Motor neuron (in vitro differentiated cells): ENCODE results near the gene GLRA3. TPM values are rescaled to one million over a fixed set of nuclear protein-coding genes. Genes with fewer than 3 reads are reported as not detected.

ENCODE experiments used
- ATAC-seq, 8 experiments: fragments of 200-7000 bp; cut with Tn5 transposase; replicated peaks in 6 of 8; 2 replicates each; pipeline ENCODE4 v1.8.0; 2021; ENCODE audit warnings: mild to moderate bottlenecking in 8 of 8, moderate library complexity in 8 of 8
- H3K27ac ChIP-seq, 2 donors: fragments of 250-450 bp; sonication (Bioruptor Pico); 2 replicates each; pipeline ENCODE4 v1.9.0; 2021; ENCODE audit warnings: antibody characterized with exemption in 2 of 2, mild to moderate bottlenecking in 2 of 2, moderate library complexity in 1 of 2
- H3K4me1 ChIP-seq, 2 donors: fragments of 250-450 bp; sonication (Bioruptor Pico); replicated peaks in 1 of 2; 2 replicates each; pipeline ENCODE4 v1.6.1; 2021; ENCODE audit warnings: antibody characterized with exemption in 2 of 2, mild to moderate bottlenecking in 2 of 2, moderate library complexity in 1 of 2
- H3K4me3 ChIP-seq, 5 donors: fragments of 250-450 bp; sonication (Bioruptor Pico); 2 replicates each; pipeline ENCODE4 v1.9.0; 2021; ENCODE audit warnings: antibody characterized with exemption in 5 of 5, mild to moderate bottlenecking in 5 of 5, moderate library complexity in 4 of 5
- WGBS, 10 experiments: fragments of 450-650 bp; shearing (Covaris generic); methylation state at CpG; one replicate each; pipeline ENCODE4 v1.0.0; 2022; 5-methylcytosine and 5-hydroxymethylcytosine counted together
- in situ Hi-C, 9 experiments: fragments of 400-800 bp; cut with MboI; loops; one replicate each; pipeline ENCODE4 v1.15.0; 2021; ENCODE audit warnings: low sequenced_read_pairs in 9 of 9, low pct_unique_long_range_greater_than_20kb in 2 of 9; ENCODE audit not compliant: unreplicated experiment in 9 of 9
- total RNA-seq, 8 experiments: library from RNA; unstranded; fragments of 300-600 nt; gene quantifications; 2 replicates each; pipeline versions ENCODE4 v1.2.3 to v1.2.4, GENCODE V29; 2022

GLRA3 gene
- total RNA-seq, 8 experiments from 2014 or later: 0.05 to 7.2 (median 1.4) TPM; not detected in 1

DNA sequence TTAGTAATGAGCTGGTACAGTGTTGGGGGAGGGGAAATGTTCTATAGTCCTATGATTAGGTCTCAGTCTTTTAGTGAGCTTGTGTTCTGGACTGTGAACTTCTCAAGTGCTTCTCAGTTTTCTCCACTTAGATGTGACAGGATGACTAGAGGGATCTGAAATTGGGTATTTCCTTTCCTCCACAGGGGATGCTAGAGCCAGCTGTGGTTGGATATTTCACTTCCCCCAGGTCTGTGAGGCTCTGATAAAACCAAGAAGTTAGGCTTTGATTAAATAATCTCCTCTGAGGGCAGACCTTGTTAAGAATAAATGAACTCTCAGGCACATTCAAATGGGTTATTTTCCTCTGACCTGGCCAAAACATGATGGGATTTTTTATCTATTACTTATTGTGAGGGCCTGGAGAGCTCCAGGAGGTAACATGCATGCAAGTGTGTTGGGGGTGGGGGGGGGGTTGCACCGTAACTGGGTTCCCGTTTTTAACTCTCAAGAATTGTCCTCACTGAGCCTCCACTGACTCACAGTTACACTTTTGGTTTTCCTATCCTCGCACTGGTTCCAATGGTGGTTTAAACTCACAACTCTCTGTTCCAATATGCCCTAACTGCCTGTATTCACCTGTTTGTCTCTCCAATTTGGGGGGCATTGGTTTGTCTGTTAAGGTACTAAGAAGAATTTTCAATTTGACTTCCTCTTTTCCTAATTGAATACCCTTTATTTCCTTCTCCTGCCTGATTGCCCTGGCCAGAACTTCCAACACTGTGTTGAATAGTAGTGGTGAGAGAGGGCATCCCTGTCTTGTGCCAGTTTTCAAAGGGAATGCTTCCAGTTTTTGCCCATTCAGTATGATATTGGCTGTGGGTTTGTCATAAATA is 28.1 kb upstream of the GLRA3 start:
- no peak for ATAC-seq
- 0 to 100% (median 44%) methylated on average over 1 to 3 of the region's 3 CpGs; no CpG with 5 or more reads in 3 of the 10 experiments for WGBS, 10 experiments
- Histone ChIP-seq H3K4me3 (no peak overlapping the region), H3K4me1 (peaks cover 0 to 3% of the 10 kb centered on the region in 2 donors), H3K27ac (no peak overlapping the region)
- in situ Hi-C loops: no loop called here

DNA sequence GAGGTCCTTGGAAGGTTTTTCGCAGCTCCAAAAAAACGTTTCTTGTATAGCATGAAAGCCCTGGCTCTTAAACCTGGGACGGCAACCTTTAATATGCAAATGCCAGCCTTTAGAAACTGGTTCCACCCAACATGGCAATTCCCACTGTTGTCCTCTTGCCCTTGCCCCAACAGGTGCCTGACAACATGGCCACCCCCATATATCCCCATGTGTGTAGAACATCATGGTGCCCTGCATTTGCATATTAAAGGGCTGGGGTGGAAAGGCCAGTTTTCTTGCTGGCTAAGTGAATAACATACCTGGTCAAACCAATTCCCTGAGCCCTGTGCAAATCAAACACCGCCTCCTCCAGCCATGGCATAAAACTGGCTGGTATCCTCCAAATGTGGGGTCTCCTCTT is 26.0 kb upstream of the GLRA3 start:
- 0 to 48% (median 14%) methylated on average over 1 to 4 of the region's 4 CpGs for WGBS, 10 experiments
- no peak overlapping the region for H3K4me3 ChIP-seq
- no peak for ATAC-seq
- no peak overlapping the region for H3K27ac ChIP-seq
- H3K4me1 ChIP-seq: no peaks in the 10 kb centered on the region
- in situ Hi-C loops: no loop called here

DNA sequence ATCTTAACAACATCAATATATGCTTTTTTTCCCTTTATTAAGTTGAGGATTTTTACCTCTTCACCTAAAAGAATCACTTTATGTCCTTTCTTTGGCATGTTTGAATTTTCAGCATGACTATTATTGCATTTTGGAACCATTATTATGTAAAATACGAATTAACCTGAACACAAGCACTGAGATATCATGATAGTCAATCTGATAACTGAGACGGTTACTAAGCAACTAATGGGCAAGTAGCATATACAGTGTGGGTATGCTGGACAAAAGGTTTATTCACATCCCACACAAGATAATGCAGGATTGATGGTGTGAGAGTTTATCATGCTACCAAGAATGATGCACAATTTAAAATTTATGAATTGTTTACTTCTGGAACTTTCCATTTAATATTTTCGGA is 24.6 kb upstream of the GLRA3 start:
- in situ Hi-C loops: no loop called here
- no peak overlapping the region for H3K4me3 ChIP-seq
- no peaks in the 10 kb centered on the region for H3K4me1 ChIP-seq
- WGBS, 10 experiments: 8 to 100% (median 62%) methylated on average over 2 to 3 of the region's 3 CpGs
- ATAC-seq: no peak
- H3K27ac ChIP-seq: no peak overlapping the region

DNA sequence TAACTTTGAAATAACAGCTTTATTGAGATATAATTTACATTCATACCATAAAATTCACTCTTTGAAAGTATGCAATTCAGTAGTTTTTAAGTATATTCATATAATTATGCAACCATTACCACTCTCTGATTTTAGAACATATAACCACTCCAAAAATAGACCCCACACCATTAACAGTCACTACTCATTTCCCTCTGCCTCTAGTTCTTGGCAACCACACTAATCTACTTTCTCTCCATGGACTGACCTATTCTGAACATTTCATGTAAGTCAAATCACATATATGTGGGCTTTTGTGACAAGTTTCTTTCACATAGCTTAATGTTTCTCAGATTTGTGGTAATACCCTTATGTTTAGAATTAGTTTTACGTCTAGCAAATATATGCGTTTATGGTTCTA is 19.5 kb upstream of the GLRA3 start:
- in situ Hi-C loops: no loop called here
- no peak for ATAC-seq
- no peak overlapping the region for H3K27ac ChIP-seq
- no peak overlapping the region for H3K4me3 ChIP-seq
- H3K4me1 ChIP-seq: no peaks in the 10 kb centered on the region
- 0 to 100% (median 96%) methylated on average over 1 to 2 of the region's 2 CpGs for WGBS, 10 experiments

DNA sequence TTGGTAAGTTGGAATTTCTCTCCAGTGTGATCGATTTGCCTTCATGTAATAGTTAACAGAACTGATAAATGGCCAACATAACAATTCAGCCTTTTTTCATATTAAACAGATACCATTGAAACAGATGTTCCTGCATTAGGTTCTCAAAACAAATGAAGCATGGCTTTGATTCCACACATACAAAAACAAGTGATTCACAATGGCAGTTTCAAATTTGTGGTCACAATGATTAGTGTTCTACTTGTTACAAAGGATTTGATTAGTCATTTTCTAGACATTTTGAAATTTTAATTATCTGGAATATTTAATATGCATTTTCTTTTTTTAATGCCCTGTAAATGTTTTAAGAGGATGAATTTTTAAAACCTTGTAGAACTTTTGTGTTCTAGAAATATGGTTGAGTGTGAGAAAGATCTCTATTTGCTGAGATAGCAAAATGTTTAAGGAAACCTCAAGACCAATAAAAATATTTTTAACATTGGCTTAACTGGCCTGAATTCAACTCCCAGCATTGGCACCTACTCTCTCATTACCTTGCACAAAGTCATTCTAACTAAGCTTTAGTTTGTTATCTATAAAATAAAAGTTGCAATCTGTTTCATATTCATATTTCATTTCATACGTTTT is 18.9 kb upstream of the GLRA3 start:
- in situ Hi-C loops: no loop called here
- ATAC-seq: no peak
- Histone ChIP-seq H3K27ac (no peak overlapping the region), H3K4me1 (no peaks in the 10 kb centered on the region), H3K4me3 (no peak overlapping the region)
- WGBS, 10 experiments: 2 to 86% (median 62%) methylated on average over 1 to 2 of the region's 2 CpGs; no CpG with 5 or more reads in 1 of the 10 experiments

DNA sequence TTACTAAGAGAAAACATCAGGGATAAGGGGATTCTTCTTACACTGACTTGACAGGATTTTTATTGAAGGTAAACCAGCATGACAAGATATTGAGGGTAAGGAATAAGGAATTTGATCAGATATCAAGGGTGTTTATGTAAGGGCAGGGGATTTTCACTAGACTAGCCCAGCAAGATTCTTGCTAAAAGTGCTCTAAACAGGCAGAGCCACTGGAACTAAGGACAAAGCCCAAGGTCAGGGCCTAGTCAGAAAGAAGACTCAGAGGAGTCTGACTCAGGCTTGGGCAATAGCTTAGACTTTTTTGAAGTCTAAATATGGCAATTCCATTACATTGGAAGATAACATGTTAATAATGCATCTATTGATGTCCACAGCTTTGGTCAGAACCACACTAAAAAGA is 6.5 kb upstream of the GLRA3 start:
- Histone ChIP-seq H3K4me1 (peaks cover 0 to 3% of the 10 kb centered on the region in 2 donors), H3K27ac (no peak overlapping the region), H3K4me3 (no peak overlapping the region)
- no peak for ATAC-seq
- in situ Hi-C loops: no loop called here

DNA sequence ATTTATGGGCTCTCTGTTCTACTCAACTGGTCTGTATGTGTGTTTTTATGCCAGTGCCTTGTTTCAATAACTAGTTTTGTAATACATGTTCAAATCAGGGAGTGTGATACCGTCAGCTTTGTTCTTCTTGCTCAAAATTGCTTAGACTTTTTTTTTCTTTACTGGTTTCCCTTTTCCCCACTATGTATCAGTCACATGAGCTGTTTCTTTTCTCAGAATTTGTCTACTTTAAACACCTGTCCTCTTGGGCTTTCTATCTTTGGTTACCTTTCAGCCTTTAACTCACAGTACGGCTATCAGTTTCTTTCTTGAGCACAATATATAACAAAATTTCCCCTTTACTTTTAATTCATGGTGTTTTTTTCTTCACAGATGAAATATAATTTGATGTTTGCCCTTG is 5.4 kb upstream of the GLRA3 start:
- Histone ChIP-seq H3K4me3 (no peak overlapping the region), H3K4me1 (peaks cover 0 to 3% of the 10 kb centered on the region in 2 donors), H3K27ac (no peak overlapping the region)
- ATAC-seq: no peak
- WGBS, 10 experiments: 17 to 100% (median 80%) methylated on average over 1 to 2 of the region's 2 CpGs; no CpG with 5 or more reads in 1 of the 10 experiments
- in situ Hi-C loops: no loop called here

DNA sequence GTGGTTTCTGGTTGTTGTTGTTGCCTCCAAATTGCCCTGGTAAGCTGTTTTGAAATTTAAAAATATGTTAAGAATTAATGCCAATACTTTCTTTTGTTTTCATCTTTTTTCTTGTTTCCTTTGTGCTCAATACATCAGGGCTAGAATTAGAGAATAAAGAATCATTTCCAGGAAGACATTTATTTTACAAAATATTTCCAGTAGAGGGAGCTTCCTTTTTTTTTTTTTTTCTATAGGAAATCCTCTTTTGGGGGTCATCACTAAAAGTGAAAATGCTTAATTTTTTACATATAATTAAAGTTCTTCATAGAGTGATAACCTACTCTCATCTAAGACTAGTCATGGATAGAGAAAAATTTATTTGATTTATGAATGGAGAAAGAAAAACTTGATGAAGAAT is 2.4 kb downstream of the GLRA3 start:
- H3K27ac ChIP-seq: no peak overlapping the region
- no peak for ATAC-seq
- H3K4me3 ChIP-seq: peak overlapping the region in 1 of 5 donors; percentile 6
- in situ Hi-C loops: no loop called here
- H3K4me1 ChIP-seq: peaks cover 0 to 3% of the 10 kb centered on the region in 2 donors

DNA sequence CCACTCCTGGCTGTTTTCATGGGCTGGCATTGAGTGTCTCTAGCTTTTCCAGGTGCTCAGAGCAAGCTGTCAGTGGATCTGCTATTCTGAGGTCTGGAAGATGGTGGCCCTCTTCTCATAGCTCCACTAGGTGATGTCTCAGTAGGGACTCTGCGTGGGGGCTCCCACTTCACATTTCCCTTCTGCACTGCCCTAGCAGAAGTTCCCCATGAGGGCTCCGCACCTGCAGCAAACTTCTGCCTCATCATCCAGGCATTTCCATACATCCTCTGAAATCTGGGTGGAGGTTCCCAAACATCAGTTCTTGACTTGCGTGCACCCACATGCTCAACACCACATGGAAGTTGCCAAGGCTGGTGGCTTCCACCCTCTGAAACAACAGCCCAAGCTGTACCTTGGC is 13.8 kb downstream of the GLRA3 start:
- no peak overlapping the region for H3K4me3 ChIP-seq
- no peak for ATAC-seq
- peaks cover 9 to 22% of the 10 kb centered on the region in 2 donors for H3K4me1 ChIP-seq
- in situ Hi-C loops: no loop called here
- WGBS, 10 experiments: 48 to 100% (median 93%) methylated on average over 1 to 3 of the region's 3 CpGs; no CpG with 5 or more reads in 4 of the 10 experiments
- no peak overlapping the region for H3K27ac ChIP-seq

DNA sequence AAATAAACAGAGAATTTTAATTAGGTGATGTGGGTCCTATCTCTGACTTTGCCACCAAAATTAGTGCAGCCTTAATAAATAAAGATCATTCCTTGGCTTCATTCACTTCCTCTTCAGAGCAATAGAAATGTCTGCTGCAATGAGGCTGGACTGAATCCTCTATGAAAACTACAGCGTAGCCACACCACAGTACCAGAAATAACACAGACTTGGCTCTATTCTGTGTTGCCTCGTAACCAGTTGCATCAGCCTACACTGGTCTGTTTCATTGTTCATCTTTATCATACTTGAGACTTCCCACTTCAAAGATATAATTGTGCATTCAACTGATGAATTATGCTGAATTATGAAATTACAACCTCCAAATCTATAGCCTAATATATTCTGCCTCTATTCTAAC is 15.8 kb downstream of the GLRA3 start:
- 0 to 100% (median 78%) methylated on average over 1 to 2 of the region's 2 CpGs for WGBS, 10 experiments
- Histone ChIP-seq H3K27ac (no peak overlapping the region), H3K4me1 (peaks cover 9 to 22% of the 10 kb centered on the region in 2 donors), H3K4me3 (no peak overlapping the region)
- ATAC-seq: peak in 3 of 8 experiments; percentile 36 to 57 (median 50)
- in situ Hi-C loops: no loop called here

DNA sequence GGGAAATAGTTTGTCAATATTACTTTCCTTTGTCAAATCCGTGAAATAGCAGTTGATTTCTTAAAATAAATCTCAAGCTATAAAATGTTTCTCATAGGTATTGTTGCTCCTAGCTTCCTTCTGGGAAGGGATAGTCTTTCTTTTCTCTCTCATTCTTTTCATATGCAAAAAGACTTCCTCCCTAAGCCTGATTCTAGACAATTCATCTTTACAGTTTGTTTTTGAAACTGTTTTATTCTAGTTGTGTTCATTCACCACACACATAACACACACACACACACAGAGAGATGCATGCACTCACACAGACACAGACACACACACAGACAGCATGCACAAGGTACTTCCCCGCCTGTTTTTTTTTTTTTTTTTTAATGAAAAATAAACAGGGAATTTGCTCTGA is 18.2 kb downstream of the GLRA3 start:
- H3K4me1 ChIP-seq: peaks cover 9 to 22% of the 10 kb centered on the region in 2 donors
- 0 to 67% (median 13%) methylated on average over 1 to 2 of the region's 2 CpGs; no CpG with 5 or more reads in 1 of the 10 experiments for WGBS, 10 experiments
- peak in 5 of 8 experiments; percentile 24 to 52 (median 40) for ATAC-seq
- no peak overlapping the region for H3K27ac ChIP-seq
- in situ Hi-C loops: no loop called here
- no peak overlapping the region for H3K4me3 ChIP-seq

DNA sequence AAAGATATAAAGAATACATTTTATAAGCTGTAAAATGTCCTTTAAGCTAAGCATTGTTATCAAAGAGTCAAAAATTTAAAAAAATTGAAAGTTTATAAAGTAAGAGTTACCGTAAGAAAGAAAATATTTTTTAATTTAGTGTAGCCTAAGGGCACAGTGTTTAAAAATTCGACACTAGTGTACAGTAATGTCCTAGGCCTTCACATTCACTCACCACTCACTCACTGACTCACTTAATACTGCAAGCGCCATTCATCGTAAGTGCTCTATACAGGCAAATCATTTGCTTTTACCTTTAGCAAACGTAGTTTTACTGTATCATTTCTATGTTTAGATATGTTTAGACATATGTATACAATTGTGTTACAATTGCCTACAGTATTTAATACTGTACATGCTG is 20.2 kb downstream of the GLRA3 start:
- in situ Hi-C loops: no loop called here
- Histone ChIP-seq H3K4me1 (peaks cover 9 to 22% of the 10 kb centered on the region in 2 donors), H3K4me3 (no peak overlapping the region), H3K27ac (no peak overlapping the region)
- no peak for ATAC-seq
- WGBS, 10 experiments: 16 to 96% (median 78%) methylated on average over 2 to 5 of the region's 5 CpGs

DNA sequence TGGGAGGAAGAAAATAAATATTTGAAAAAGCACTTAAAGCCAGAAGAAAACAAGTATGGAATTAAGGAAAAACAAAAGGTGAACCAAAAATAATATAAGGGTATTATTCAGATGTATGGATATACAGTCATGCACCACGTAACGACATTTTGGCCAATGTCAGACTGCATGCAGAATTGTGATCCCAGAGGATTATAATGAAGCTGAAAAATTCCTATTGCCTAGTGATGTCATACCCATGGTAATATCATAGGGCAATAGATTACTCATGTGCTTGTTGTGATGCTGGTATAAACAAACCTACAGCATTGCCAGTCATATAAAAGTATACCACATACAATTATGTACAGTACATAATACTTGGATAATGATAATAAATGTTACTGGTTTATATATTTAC is 20.9 kb downstream of the GLRA3 start:
- in situ Hi-C loops: no loop called here

More for the DNA sequence above, 20.9 kb downstream of the GLRA3 start:
- Histone ChIP-seq H3K27ac (no peak overlapping the region), H3K4me3 (no peak overlapping the region), H3K4me1 (peaks cover 9 to 22% of the 10 kb centered on the region in 2 donors)
- peak in 1 of 8 experiments; percentile 45 for ATAC-seq
- 0 to 100% (median 92%) methylated on average over 2 of the region's 2 CpGs; no CpG with 5 or more reads in 1 of the 10 experiments for WGBS, 10 experiments
